HL-60 (cell line): ENCODE results near the gene TYR.
"Not testable (repeated sequence)": the region's sequence is repeated elsewhere in the genome, so short reads cannot be mapped to it uniquely, and the experiment has no call there.

Experiments
- DNase-seq, 2 experiments: peaks; one replicate each; pipeline ENCODE4 v3.0.0-alpha.2; 2010 to 2020; ENCODE audit warnings: low read depth in 1 of 2, low spot score in 1 of 2
- H3K27ac ChIP-seq: fragments of 250-450 bp; sonication (Bioruptor Pico); replicated peaks from 2 replicates; pipeline ENCODE4 v1.5.1; 2020; ENCODE audit warnings: mild to moderate bottlenecking, moderate library complexity
- H3K27me3 ChIP-seq: fragments of 250-450 bp; sonication (Bioruptor Pico); 2 replicates; pipeline ENCODE4 v1.5.1; 2021; ENCODE audit warnings: mild to moderate bottlenecking, moderate library complexity; ENCODE audit not compliant: insufficient read depth, poor library complexity, severe bottlenecking
- H3K4me3 ChIP-seq: replicated peaks from 2 replicates; pipeline ENCODE4 v1.5.1; 2011; ENCODE audit warnings: mild to moderate bottlenecking, control low read depth, low read length; ENCODE audit not compliant: insufficient read depth
- CTCF ChIP-seq: IDR thresholded peaks from one replicate; pipeline ENCODE4 v1.5.1; 2011; ENCODE audit warnings: low read length, control low read depth, inconsistent platforms; ENCODE audit not compliant: insufficient read depth
- GABPA ChIP-seq: IDR thresholded peaks from 2 replicates; pipeline ENCODE4 v1.6.1; 2012; ENCODE audit warnings: low read depth
- POLR2AphosphoS5 ChIP-seq: IDR thresholded peaks from 2 replicates; pipeline ENCODE4 v1.6.1; 2012; ENCODE audit warnings: low read depth
- REST ChIP-seq: IDR thresholded peaks from 2 replicates; pipeline ENCODE4 v1.6.1; 2012; ENCODE audit warnings: low read depth; ENCODE audit not compliant: insufficient replicate concordance
- SPI1 ChIP-seq: IDR thresholded peaks from 2 replicates; pipeline ENCODE4 v1.6.1; 2012; ENCODE audit warnings: low read depth, mild to moderate bottlenecking, borderline replicate concordance

The TYR gene

GRCh38 chr11:89275966-89276365, 98.3 kb downstream of the TYR start:
- H3K4me3 ChIP-seq: no peak overlapping the region
- H3K27me3 ChIP-seq: no peaks in the 10 kb centered on the region
- H3K27ac ChIP-seq: no peak overlapping the region
- no peak for DNase-seq
- TF ChIP-seq CTCF: no peak
- TF ChIP-seq GABPA: no peak
- no peak for TF ChIP-seq REST
- TF ChIP-seq POLR2AphosphoS5: no peak
- no peak for TF ChIP-seq SPI1

GRCh38 chr11:89279176-89279575, 101.5 kb downstream of the TYR start:
- no peaks in the 10 kb centered on the region for H3K27me3 ChIP-seq
- H3K4me3 ChIP-seq: no peak overlapping the region
- TF ChIP-seq REST (no peak), CTCF (no peak), SPI1 (no peak), GABPA (no peak)
- no peak overlapping the region for H3K27ac ChIP-seq
- no peak for DNase-seq

- not testable (repeated sequence) for H3K27me3 ChIP-seq, H3K4me3 ChIP-seq, DNase-seq, H3K27ac ChIP-seq
Observed at GRCh38 chr11:89281032-89281677, 103.5 kb downstream of the TYR start.

- DNase-seq, H3K27me3 ChIP-seq, H3K4me3 ChIP-seq, H3K27ac ChIP-seq: not testable (repeated sequence)
Observed at GRCh38 chr11:89286601-89287000, 108.9 kb downstream of the TYR start.

GRCh38 chr11:89288004-89288403, 110.3 kb downstream of the TYR start:
- H3K27me3 ChIP-seq, DNase-seq, H3K27ac ChIP-seq, H3K4me3 ChIP-seq: not testable (repeated sequence)
